HG03432 (cell line): ENCODE results near the gene SLC28A1.

Experiments used
- ATAC-seq: cut with Tn5 transposase; IDR thresholded peaks from one replicate; pipeline ENCODE4 v1.9.1; 2021; ENCODE audit warnings: mild to moderate bottlenecking, moderate library complexity; ENCODE audit not compliant: unreplicated experiment

Gene SLC28A1

GRCh38 chr15:84988909-84989644 is 104.6 kb downstream of the SLC28A1 start:
- ATAC-seq: no peak

GRCh38 chr15:84990507-84990906 is 106.0 kb downstream of the SLC28A1 start:
- no peak for ATAC-seq

- ATAC-seq: no peak
These were observed 106.7 kb downstream of the SLC28A1 start for GRCh38 chr15:84991014-84991712.

- ATAC-seq: no peak
These were observed 107.9 kb downstream of the SLC28A1 start for GRCh38 chr15:84992157-84992944.
